ENCODE measurements around the gene SCML1. TPM values are rescaled to one million over a fixed set of nuclear protein-coding genes. Genes with fewer than 3 reads are reported as not detected.

Gene SCML1
- total RNA-seq, 2 experiments from 2014 or later = 3.8 TPM

GRCh38 chrX:17741123-17741511 is 3.8 kb downstream of the SCML1 start:
- no peak for DNase-seq
- Mint-ChIP-seq H3K27me3 (peaks cover 4% of the 10 kb centered on the region), H3K4me1 (ENCODE audit: low read depth) (peaks cover 22% of the 10 kb centered on the region), H3K9me3 (no peaks in the 10 kb centered on the region), H3K36me3 (no peaks in the 10 kb centered on the region), H3K27ac (no peak overlapping the region), H3K4me3 (no peak overlapping the region)
- ChIA-PET CTCF (no interaction called here), POLR2A (no interaction called here)
- intact Hi-C loops (cut with micrococcal nuclease) = loop anchor here (10.0 kb wide), 1 partner anchor 634 kb away; no protein-coding TSS in a partner anchor

GRCh38 chrX:17743913-17744312 is 6.6 kb downstream of the SCML1 start:
- intact Hi-C loops (cut with micrococcal nuclease) = loop anchor here (10.0 kb wide), 1 partner anchor 631 kb away; no protein-coding TSS in a partner anchor
- H3K27ac Mint-ChIP-seq = no peak overlapping the region
- POLR2A ChIA-PET = no interaction called here
- peaks cover 9% of the 10 kb centered on the region for H3K4me1 Mint-ChIP-seq (ENCODE audit: low read depth)
- H3K9me3 Mint-ChIP-seq = no peaks in the 10 kb centered on the region
- no peaks in the 10 kb centered on the region for H3K36me3 Mint-ChIP-seq
- DNase-seq = no peak
- CTCF ChIA-PET = no interaction called here
- peaks cover 4% of the 10 kb centered on the region for H3K27me3 Mint-ChIP-seq
- no peak overlapping the region for H3K4me3 Mint-ChIP-seq

DNA sequence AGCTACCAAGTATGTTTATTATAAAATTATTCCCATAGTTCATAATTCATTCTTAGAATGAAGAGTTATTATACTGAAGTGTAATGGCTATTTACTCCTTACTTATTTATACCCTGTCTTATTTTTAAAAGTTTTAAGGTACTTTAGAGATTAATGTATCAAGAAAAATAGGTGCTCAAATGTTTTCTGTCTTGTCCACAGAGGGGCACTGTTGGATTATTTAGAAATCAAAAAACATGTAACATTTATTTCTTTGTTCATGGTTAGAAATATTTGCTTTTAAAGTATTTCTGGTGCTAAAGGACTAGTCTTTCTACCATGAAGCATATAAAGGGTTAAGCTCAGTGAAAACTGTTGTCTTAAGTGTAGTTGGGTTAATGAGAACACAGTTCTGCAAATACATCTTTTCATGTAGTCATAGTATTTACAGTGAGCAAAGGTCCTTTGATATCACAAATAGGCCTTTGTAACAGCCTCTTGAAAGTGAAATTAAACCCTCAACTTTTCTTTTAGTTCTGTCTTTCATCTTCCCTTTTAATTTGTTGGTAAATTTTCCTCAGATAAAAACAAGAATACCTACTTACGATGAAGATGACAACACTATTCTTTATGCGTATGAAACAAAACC is 7.7 kb downstream of the SCML1 start:
- H3K27me3 Mint-ChIP-seq = peaks cover 4% of the 10 kb centered on the region
- peaks cover 3% of the 10 kb centered on the region for H3K4me1 Mint-ChIP-seq (ENCODE audit: low read depth)
- POLR2A ChIA-PET = no interaction called here
- DNase-seq = no peak
- no peak overlapping the region for H3K4me3 Mint-ChIP-seq
- intact Hi-C loops (cut with micrococcal nuclease) = loop anchor here (10.0 kb wide), 1 partner anchor 630 kb away; no protein-coding TSS in a partner anchor
- no peaks in the 10 kb centered on the region for H3K9me3 Mint-ChIP-seq
- H3K36me3 Mint-ChIP-seq = no peaks in the 10 kb centered on the region
- H3K27ac Mint-ChIP-seq = no peak overlapping the region
- CTCF ChIA-PET = interaction anchor here (0.6 to 1.6 kb wide), 3 partner anchors 359 to 1356 kb away, joined by 3 to 4 read pairs (median 3); no protein-coding TSS in a partner anchor

GRCh38 chrX:17747692-17748091 is 10.4 kb downstream of the SCML1 start:
- Mint-ChIP-seq H3K9me3 (no peaks in the 10 kb centered on the region), H3K27ac (no peak overlapping the region), H3K4me3 (no peak overlapping the region), H3K36me3 (peaks cover 3% of the 10 kb centered on the region), H3K4me1 (ENCODE audit: low read depth) (no peaks in the 10 kb centered on the region), H3K27me3 (no peaks in the 10 kb centered on the region)
- CTCF ChIA-PET = no interaction called here
- POLR2A ChIA-PET = no interaction called here
- intact Hi-C loops (cut with micrococcal nuclease) = loop anchor here (10.0 kb wide), 1 partner anchor 627 kb away; no protein-coding TSS in a partner anchor
- no peak for DNase-seq

DNA sequence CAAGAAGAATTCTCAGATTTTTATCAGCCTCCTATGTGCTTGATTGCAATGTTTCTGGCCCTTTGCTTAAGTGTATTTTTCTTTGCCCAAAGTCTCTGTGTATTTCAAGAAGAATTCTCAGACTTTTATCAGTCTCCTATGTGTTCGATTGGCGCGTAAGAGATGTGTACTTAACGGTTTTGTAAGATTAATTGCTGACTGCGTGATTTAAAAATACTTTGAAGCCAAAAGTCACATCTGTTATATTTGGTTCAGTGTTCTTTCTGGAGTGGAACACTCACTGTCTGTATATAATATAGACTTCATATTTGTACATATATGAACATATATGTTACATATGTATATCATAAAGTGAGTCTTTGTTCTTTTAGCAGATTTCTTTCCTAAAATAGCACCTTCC is 11.4 kb downstream of the SCML1 start:
- H3K36me3 Mint-ChIP-seq = peaks cover 3% of the 10 kb centered on the region
- POLR2A ChIA-PET = no interaction called here
- no peaks in the 10 kb centered on the region for H3K9me3 Mint-ChIP-seq
- no peaks in the 10 kb centered on the region for H3K4me1 Mint-ChIP-seq (ENCODE audit: low read depth)
- H3K4me3 Mint-ChIP-seq = no peak overlapping the region
- H3K27ac Mint-ChIP-seq = no peak overlapping the region
- H3K27me3 Mint-ChIP-seq = no peaks in the 10 kb centered on the region
- no peak for DNase-seq
- intact Hi-C loops (cut with micrococcal nuclease) = loop anchor here (10.0 kb wide), 1 partner anchor 626 kb away; no protein-coding TSS in a partner anchor
- CTCF ChIA-PET = no interaction called here

DNA sequence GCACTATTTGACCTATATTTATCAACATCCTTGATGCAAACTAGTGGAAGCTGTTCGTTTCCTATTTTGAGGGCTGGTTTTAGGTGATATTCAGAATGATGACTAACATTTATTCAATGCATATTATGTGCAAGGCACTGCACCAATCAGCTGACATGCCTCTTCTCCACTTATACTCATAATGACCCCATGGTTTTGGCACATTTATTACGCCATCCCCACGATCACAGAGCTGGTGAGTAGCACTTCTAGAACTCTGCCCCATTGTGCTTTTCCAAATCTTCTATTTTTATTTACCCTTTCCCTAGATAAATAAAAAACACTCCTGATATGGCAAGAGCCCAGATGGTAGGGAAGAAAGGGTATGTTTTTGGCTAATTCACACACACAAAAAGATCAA is 13.1 kb downstream of the SCML1 start:
- no peak for DNase-seq
- no peak overlapping the region for H3K27ac Mint-ChIP-seq
- ChIA-PET POLR2A (no interaction called here), CTCF (no interaction called here)
- no peaks in the 10 kb centered on the region for H3K9me3 Mint-ChIP-seq
- no peaks in the 10 kb centered on the region for H3K27me3 Mint-ChIP-seq
- no peak overlapping the region for H3K4me3 Mint-ChIP-seq
- intact Hi-C loops (cut with micrococcal nuclease) = no loop called here
- no peaks in the 10 kb centered on the region for H3K4me1 Mint-ChIP-seq (ENCODE audit: low read depth)
- H3K36me3 Mint-ChIP-seq = peaks cover 3% of the 10 kb centered on the region

DNA sequence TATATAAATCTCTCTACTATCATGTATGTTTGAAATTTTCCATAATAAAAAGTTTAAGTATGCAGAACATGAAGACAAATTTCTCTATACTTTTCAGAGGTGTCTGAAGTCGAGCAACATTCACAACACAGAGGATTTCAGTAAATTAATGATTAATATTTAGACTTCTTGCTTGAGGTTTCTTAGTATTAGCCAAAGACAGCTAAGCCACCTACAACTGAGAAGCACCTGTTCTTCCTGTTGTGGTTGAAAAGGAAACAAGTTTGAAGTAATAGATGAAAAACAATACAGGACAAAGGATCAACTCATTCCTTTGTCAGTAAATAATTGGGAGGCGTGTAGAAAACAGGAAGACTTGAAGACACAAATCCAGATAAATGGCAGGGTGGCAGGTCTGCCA is 21.1 kb downstream of the SCML1 start:
- Mint-ChIP-seq H3K9me3 (no peaks in the 10 kb centered on the region), H3K4me3 (no peak overlapping the region), H3K27ac (no peak overlapping the region), H3K36me3 (no peaks in the 10 kb centered on the region), H3K27me3 (no peaks in the 10 kb centered on the region), H3K4me1 (ENCODE audit: low read depth) (peaks cover 2% of the 10 kb centered on the region)
- intact Hi-C loops (cut with micrococcal nuclease) = no loop called here
- ChIA-PET CTCF (no interaction called here), POLR2A (no interaction called here)
- no peak for DNase-seq

- POLR2A ChIA-PET = no interaction called here
- no peaks in the 10 kb centered on the region for H3K27me3 Mint-ChIP-seq
- H3K36me3 Mint-ChIP-seq = no peaks in the 10 kb centered on the region
Measured at GRCh38 chrX:17759990-17760389, 22.7 kb downstream of the SCML1 start.

GRCh38 chrX:17767734-17768133 is 30.4 kb downstream of the SCML1 start:
- DNase-seq = no peak
- intact Hi-C loops (cut with micrococcal nuclease) = no loop called here
- CTCF ChIA-PET = no interaction called here
- H3K27me3 Mint-ChIP-seq = no peaks in the 10 kb centered on the region
- H3K9me3 Mint-ChIP-seq = no peaks in the 10 kb centered on the region
- H3K4me3 Mint-ChIP-seq = no peak overlapping the region
- POLR2A ChIA-PET = no interaction called here
- H3K4me1 Mint-ChIP-seq (ENCODE audit: low read depth) = no peaks in the 10 kb centered on the region
- H3K27ac Mint-ChIP-seq = no peak overlapping the region
- H3K36me3 Mint-ChIP-seq = no peaks in the 10 kb centered on the region

More at GRCh38 chrX:17759990-17760389, 22.7 kb downstream of the SCML1 start:
- Mint-ChIP-seq H3K9me3 (no peaks in the 10 kb centered on the region), H3K4me3 (no peak overlapping the region), H3K27ac (no peak overlapping the region), H3K4me1 (ENCODE audit: low read depth) (peaks cover 2% of the 10 kb centered on the region)
- DNase-seq = no peak
- intact Hi-C loops (cut with micrococcal nuclease) = no loop called here
- CTCF ChIA-PET = no interaction called here

GRCh38 chrX:17768997-17769396 is 31.7 kb downstream of the SCML1 start:
- Mint-ChIP-seq H3K27me3 (no peaks in the 10 kb centered on the region), H3K4me1 (ENCODE audit: low read depth) (no peaks in the 10 kb centered on the region), H3K27ac (no peak overlapping the region), H3K36me3 (no peaks in the 10 kb centered on the region), H3K4me3 (no peak overlapping the region), H3K9me3 (no peaks in the 10 kb centered on the region)
- no peak for DNase-seq
- CTCF ChIA-PET = no interaction called here
- intact Hi-C loops (cut with micrococcal nuclease) = no loop called here
- POLR2A ChIA-PET = no interaction called here

DNA sequence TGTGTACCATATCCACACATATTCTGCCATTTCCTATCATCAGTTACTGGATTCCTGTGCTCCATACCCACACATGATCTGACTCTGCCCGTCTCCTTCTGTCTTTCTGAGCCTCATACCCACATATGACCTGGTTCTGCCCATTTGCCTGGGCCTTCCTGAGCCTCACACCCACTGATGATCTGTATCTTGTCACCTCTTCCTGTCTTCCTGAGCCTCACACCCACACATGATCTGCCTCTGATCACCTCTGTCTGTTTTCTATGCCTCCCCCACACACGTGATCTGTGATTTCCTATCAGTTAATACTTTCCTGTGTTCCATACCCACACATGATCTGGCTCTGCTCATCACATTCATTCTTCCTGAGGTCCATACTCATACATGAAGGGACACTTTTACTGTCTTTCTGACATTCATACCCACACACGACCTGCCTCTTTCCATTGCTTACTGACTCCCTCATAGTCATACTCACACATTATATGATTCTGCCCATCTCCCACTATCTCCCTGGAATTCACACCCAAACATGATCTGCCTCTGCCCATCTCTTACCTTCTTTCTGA is 32.5 kb downstream of the SCML1 start:
- Mint-ChIP-seq H3K36me3 (no peaks in the 10 kb centered on the region), H3K4me1 (ENCODE audit: low read depth) (no peaks in the 10 kb centered on the region), H3K27ac (no peak overlapping the region), H3K4me3 (no peak overlapping the region), H3K9me3 (no peaks in the 10 kb centered on the region), H3K27me3 (no peaks in the 10 kb centered on the region)
- intact Hi-C loops (cut with micrococcal nuclease) = loop anchor here (2.0 kb wide), 1 partner anchor 33 kb away; the partner anchor contains the start of gene SCML1
- ChIA-PET POLR2A (no interaction called here), CTCF (no interaction called here)
- peak; percentile 25 for DNase-seq

DNA sequence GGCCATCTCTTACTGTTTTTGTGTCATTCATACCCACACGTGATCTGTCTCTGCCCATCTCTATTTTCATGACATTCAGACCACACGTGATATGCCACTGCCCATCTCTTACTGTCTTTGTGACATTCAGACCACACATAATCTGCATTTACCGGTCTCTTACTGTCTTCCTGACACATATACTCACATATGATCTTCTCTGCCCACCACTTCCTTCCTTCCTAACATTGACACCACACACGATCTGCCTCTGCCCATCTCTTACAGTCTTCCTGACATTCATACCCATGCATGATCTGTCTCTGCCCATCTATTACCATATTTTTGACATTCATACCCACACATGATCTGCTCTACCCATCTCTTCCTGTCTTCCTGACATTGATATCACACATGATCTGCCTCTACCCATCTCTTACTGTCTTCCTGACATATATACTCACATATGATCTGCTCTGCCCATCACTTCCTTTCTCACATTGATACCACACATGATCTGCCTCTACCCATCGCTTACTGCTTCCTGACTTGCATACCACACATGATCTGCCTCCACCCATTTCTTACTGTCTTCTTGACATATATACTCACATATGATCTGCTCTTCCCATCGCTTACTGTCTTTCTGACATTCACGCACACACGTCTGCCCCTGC is 36.1 kb downstream of the SCML1 start:
- Mint-ChIP-seq H3K4me1 (ENCODE audit: low read depth) (no peaks in the 10 kb centered on the region), H3K9me3 (no peaks in the 10 kb centered on the region), H3K4me3 (no peak overlapping the region), H3K27me3 (no peaks in the 10 kb centered on the region), H3K36me3 (no peaks in the 10 kb centered on the region), H3K27ac (no peak overlapping the region)
- intact Hi-C loops (cut with micrococcal nuclease) = no loop called here
- ChIA-PET POLR2A (no interaction called here), CTCF (no interaction called here)
- no peak for DNase-seq

- Mint-ChIP-seq H3K4me3 (no peak overlapping the region), H3K27me3 (no peaks in the 10 kb centered on the region), H3K27ac (no peak overlapping the region), H3K9me3 (no peaks in the 10 kb centered on the region), H3K4me1 (ENCODE audit: low read depth) (peaks cover 4% of the 10 kb centered on the region), H3K36me3 (no peaks in the 10 kb centered on the region)
- no peak for DNase-seq
- ChIA-PET CTCF (no interaction called here), POLR2A (no interaction called here)
- intact Hi-C loops (cut with micrococcal nuclease) = no loop called here
Measured at GRCh38 chrX:17774053-17774452, 36.8 kb downstream of the SCML1 start.
